GM19193 (cell line): ENCODE measurements around the gene IL19.
A peak's percentile ranks its signal among the peaks of the same experiment; 100 is the strongest.

Source experiments
- POLR2A ChIP-seq: IDR thresholded peaks from 4 replicates; pipeline ENCODE4 v1.6.1; 2011; ENCODE audit not compliant: insufficient read depth, insufficient read length; ENCODE audit errors: extremely low read depth

Gene IL19

GRCh38 chr1:206783506-206783905 lies 12.9 kb downstream of the IL19 start:
- TF ChIP-seq POLR2A, result no peak

- peak; percentile 33 for TF ChIP-seq POLR2A
Measured at GRCh38 chr1:206784471-206784903, 13.9 kb downstream of the IL19 start.

GRCh38 chr1:206785182-206785765 lies 14.7 kb downstream of the IL19 start:
- TF ChIP-seq POLR2A, result no peak

- TF ChIP-seq POLR2A, result no peak
Measured at GRCh38 chr1:206786212-206786886, 15.8 kb downstream of the IL19 start.

- no peak for TF ChIP-seq POLR2A
Measured at GRCh38 chr1:206787891-206788290, 17.3 kb downstream of the IL19 start.

- TF ChIP-seq POLR2A, result no peak
Measured at GRCh38 chr1:206788487-206789050, 18.0 kb downstream of the IL19 start.

GRCh38 chr1:206790502-206791250 lies 20.1 kb downstream of the IL19 start:
- peak; percentile 25 for TF ChIP-seq POLR2A

GRCh38 chr1:206792939-206793607 lies 22.5 kb downstream of the IL19 start:
- TF ChIP-seq POLR2A, result peak; percentile 33

GRCh38 chr1:206793620-206794019 lies 23.0 kb downstream of the IL19 start:
- TF ChIP-seq POLR2A, result no peak

- no peak for TF ChIP-seq POLR2A
Measured at GRCh38 chr1:206794294-206794908, 23.8 kb downstream of the IL19 start.

GRCh38 chr1:206796116-206796515 lies 25.5 kb downstream of the IL19 start:
- no peak for TF ChIP-seq POLR2A

GRCh38 chr1:206796981-206797402 lies 26.4 kb downstream of the IL19 start:
- TF ChIP-seq POLR2A, result no peak

- no peak for TF ChIP-seq POLR2A
Measured at GRCh38 chr1:206797534-206798383, 27.2 kb downstream of the IL19 start.
